ENCODE measurements around the gene IFT27. TPM values are rescaled to one million over a fixed set of nuclear protein-coding genes. Genes with fewer than 3 reads are reported as not detected.

IFT27 gene
- total and polyA plus RNA-seq, 2 of the 4 experiments (the other 2 are of a cell fraction) = 14.5 to 26.9 TPM

DNA sequence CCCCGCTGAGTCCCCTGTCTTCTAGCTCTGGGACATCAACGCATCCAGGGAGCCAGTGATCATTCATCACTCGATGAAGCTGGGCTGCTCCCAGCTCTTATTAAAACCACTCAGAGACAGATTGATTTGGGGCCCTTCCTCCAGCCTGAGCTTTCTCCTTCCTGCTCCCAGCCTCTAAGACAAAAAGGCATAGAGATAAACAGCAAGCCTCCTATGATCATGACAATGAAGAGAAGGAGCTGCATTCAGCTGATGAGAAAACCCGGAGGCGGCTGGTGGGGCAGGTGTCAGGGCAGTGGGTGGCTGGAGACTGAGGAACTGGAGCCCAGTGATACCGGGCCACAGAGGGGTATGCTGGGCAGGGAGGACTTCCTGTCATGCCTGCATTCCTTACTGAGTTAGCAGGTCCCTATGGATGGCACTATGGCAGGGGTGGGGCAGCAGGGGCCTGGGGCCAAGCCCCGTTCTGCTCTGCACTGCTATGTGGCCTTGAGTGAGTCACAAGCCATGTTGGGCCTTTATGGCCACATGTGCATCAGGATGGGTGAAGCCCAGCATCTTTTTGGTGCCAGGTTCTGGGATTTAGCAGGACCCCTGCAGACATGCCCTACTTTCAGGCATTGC lies 20.7 kb upstream of the IFT27 start:
- dilution Hi-C loops (cut with HindIII; ENCODE audit: low sequenced_read_pairs, unreplicated experiment) = no loop called here
- Histone ChIP-seq H3K9ac (ENCODE audit: low read depth, low read length) (no peak overlapping the region), H3K14ac (replicated peaks; ENCODE audit: low read depth, low read length) (no peak overlapping the region), H2BK15ac (ENCODE audit: low read depth, low read length) (no peak overlapping the region), H3K4me2 (ENCODE audit: low read depth, low read length) (no peak overlapping the region), H3K4me3 (ENCODE audit: insufficient read depth, low read depth, low read length) (no peak overlapping the region), H4K8ac (ENCODE audit: low read depth in 2 of 2, low read length in 2 of 2) (no peak overlapping the region), H3K79me1 (ENCODE audit: low read depth in 1 of 2, low read length in 2 of 2) (no peaks in the 10 kb centered on the region), H4K5ac (ENCODE audit: low read depth, low read length) (no peak overlapping the region), H3K4ac (ENCODE audit: low read depth, low read length) (no peak overlapping the region), H2BK20ac (ENCODE audit: low read depth, low read length) (no peak overlapping the region), H3K56ac (ENCODE audit: extremely low read depth, insufficient read depth, low read length) (no peak overlapping the region), H3K4me1 (ENCODE audit: control insufficient read depth, insufficient read depth, low read length) (no peaks in the 10 kb centered on the region), H2BK5ac (ENCODE audit: low read depth, low read length, poor library complexity, severe bottlenecking) (no peak overlapping the region), H4K20me1 (ENCODE audit: insufficient read depth, low read length) (no peaks in the 10 kb centered on the region), H2AFZ (replicated peaks; ENCODE audit: low read length, poor library complexity) (no peak overlapping the region), H3K36me3 (ENCODE audit: control insufficient read depth, insufficient read depth, low read length) (no peaks in the 10 kb centered on the region), H3K27ac (ENCODE audit: insufficient read depth, low read length) (no peak overlapping the region), H3K9me3 (ENCODE audit: control insufficient read depth, insufficient read depth, low read length) (no peaks in the 10 kb centered on the region), H3K9me1 (ENCODE audit: insufficient read depth, low read length) (no peaks in the 10 kb centered on the region), H4K91ac (ENCODE audit: insufficient read depth, low read depth, low read length) (no peak overlapping the region), H2AK9ac (replicated peaks; ENCODE audit: low read depth, low read length, poor library complexity) (no peak overlapping the region), H3K18ac (ENCODE audit: low read depth, low read length) (no peak overlapping the region), H2BK120ac (ENCODE audit: low read depth, low read length) (no peak overlapping the region), H2AK5ac (ENCODE audit: low read depth, low read length) (no peak overlapping the region), H3K23ac (ENCODE audit: low read depth, low read length) (no peak overlapping the region), H3K27me3 (ENCODE audit: control insufficient read depth, insufficient read depth, low read length) (peaks cover 55% of the 10 kb centered on the region)
- intact Hi-C loops (cut with micrococcal nuclease) = no loop called here
- DNase-seq (no peak), ATAC-seq (ENCODE audit: low read depth) (no peak)
- BruUV-seq (replicated peaks) = no TSS peak
- POLR2A ChIA-PET (ENCODE audit: unreplicated experiment) = no interaction called here
- WGBS, 2 experiments (ENCODE audit: extremely low coverage in 2 of 2, insufficient read length in 1 of 2) = 11% methylated on average over 3 of the region's 7 CpGs; no CpG with 5 or more reads in 1 of the 2 experiments
- in situ Hi-C loops (cut with MboI; ENCODE audit: low sequenced_read_pairs) = no loop called here
- CTCF ChIA-PET = interaction anchor here (1.6 kb wide), 1 partner anchor 20 kb away, joined by 3 read pairs; the partner anchor contains the start of gene IFT27
- TF ChIP-seq SMC3 (IDR thresholded peaks at IDR 0.05; ENCODE audit: low read depth, low read length) (no peak), NFE2L2 (IDR thresholded peaks at IDR 0.05; ENCODE audit: low read depth, low read length) (no peak), CEBPB (IDR thresholded peaks at IDR 0.05; ENCODE audit: low read depth, low read length) (no peak), BHLHE40 (IDR thresholded peaks at IDR 0.05; ENCODE audit: low read depth, low read length) (no peak), RAD21 (IDR thresholded peaks at IDR 0.05; ENCODE audit: low read length) (no peak), MXI1 (IDR thresholded peaks at IDR 0.05; ENCODE audit: borderline replicate concordance, low read depth, low read length) (no peak), CTCF (conservative IDR thresholded peaks at IDR 0.05; ENCODE audit: low read depth, low read length) (no peak), POLR2A (IDR thresholded peaks at IDR 0.05; ENCODE audit: low read depth, low read length) (no peak), RFX5 (IDR thresholded peaks at IDR 0.05; ENCODE audit: low read depth, low read length) (no peak)

All from IMR-90 (cell line).